Measurements from ENCODE around the gene GP1BA. TPM values are rescaled to one million over a fixed set of nuclear protein-coding genes. Genes with fewer than 3 reads are reported as not detected.

Gene GP1BA
- polyA plus RNA-seq, 1 donor from 2014 or later = not detected

DNA sequence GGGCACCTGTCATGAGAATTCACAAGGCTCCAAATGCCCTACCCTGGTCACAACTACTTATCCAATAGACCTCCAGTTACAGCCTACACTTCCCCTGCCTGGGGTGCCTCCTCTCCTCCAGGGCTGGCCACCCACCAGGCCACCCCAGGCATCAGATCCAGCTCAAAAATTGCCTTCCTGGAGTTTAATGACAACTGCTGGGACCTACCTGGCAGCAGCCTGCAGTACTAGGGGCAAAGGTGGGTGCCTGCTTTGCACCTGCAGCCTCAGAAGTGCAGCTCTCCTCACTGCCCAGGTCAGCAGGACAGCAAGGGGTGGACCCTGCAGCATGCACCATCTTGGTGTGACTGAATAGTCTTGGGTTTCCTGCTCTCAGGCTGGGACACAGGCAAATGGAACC, 3.6 kb downstream of the GP1BA start:
- no peaks in the 10 kb centered on the region for H3K9me2 ChIP-seq (ENCODE audit: insufficient read depth, low read length)
- no peaks in the 10 kb centered on the region for H4K20me1 ChIP-seq (ENCODE audit: insufficient read depth)
- H2AFZ ChIP-seq (ENCODE audit: low read depth, low read length) = no peak overlapping the region
- H3K4me3 ChIP-seq (ENCODE audit: low read length) = no peak overlapping the region
- no peak overlapping the region for H3K27ac ChIP-seq (ENCODE audit: low read length)
- H3K36me3 ChIP-seq (ENCODE audit: insufficient read depth, low read length) = no peaks in the 10 kb centered on the region
- no peak overlapping the region for H3K9ac ChIP-seq (ENCODE audit: low read length)
- no peaks in the 10 kb centered on the region for H3K27me3 ChIP-seq (ENCODE audit: insufficient read depth, low read depth, low read length)
- H3K9me3 ChIP-seq (ENCODE audit: low read length) = no peaks in the 10 kb centered on the region
- H3F3A ChIP-seq (ENCODE audit: insufficient read depth, low read length, poor library complexity, severe bottlenecking) = no peaks in the 10 kb centered on the region
- peaks cover 11% of the 10 kb centered on the region for H3K79me2 ChIP-seq (replicated peaks; ENCODE audit: insufficient read depth, low read length)
- no peak for TF ChIP-seq RAD21 (conservative IDR thresholded peaks at IDR 0.05)
- TF ChIP-seq, protein P1, sequence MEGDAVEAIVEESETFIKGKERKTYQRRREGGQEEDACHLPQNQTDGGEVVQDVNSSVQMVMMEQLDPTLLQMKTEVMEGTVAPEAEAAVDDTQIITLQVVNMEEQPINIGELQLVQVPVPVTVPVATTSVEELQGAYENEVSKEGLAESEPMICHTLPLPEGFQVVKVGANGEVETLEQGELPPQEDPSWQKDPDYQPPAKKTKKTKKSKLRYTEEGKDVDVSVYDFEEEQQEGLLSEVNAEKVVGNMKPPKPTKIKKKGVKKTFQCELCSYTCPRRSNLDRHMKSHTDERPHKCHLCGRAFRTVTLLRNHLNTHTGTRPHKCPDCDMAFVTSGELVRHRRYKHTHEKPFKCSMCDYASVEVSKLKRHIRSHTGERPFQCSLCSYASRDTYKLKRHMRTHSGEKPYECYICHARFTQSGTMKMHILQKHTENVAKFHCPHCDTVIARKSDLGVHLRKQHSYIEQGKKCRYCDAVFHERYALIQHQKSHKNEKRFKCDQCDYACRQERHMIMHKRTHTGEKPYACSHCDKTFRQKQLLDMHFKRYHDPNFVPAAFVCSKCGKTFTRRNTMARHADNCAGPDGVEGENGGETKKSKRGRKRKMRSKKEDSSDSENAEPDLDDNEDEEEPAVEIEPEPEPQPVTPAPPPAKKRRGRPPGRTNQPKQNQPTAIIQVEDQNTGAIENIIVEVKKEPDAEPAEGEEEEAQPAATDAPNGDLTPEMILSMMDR (IDR thresholded peaks at IDR 0.05; ENCODE audit: poor library complexity, severe bottlenecking) = no peak
- no peak for TF ChIP-seq POLR2AphosphoS5 (IDR thresholded peaks at IDR 0.05)
- TF ChIP-seq SMC3 (conservative IDR thresholded peaks at IDR 0.05; ENCODE audit: poor library complexity) = no peak
- TF ChIP-seq MXI1 (conservative IDR thresholded peaks at IDR 0.05; ENCODE audit: poor library complexity, severe bottlenecking) = no peak
- TF ChIP-seq TAF1 (IDR thresholded peaks at IDR 0.05; ENCODE audit: low read depth) = no peak
- TF ChIP-seq, protein P2, sequence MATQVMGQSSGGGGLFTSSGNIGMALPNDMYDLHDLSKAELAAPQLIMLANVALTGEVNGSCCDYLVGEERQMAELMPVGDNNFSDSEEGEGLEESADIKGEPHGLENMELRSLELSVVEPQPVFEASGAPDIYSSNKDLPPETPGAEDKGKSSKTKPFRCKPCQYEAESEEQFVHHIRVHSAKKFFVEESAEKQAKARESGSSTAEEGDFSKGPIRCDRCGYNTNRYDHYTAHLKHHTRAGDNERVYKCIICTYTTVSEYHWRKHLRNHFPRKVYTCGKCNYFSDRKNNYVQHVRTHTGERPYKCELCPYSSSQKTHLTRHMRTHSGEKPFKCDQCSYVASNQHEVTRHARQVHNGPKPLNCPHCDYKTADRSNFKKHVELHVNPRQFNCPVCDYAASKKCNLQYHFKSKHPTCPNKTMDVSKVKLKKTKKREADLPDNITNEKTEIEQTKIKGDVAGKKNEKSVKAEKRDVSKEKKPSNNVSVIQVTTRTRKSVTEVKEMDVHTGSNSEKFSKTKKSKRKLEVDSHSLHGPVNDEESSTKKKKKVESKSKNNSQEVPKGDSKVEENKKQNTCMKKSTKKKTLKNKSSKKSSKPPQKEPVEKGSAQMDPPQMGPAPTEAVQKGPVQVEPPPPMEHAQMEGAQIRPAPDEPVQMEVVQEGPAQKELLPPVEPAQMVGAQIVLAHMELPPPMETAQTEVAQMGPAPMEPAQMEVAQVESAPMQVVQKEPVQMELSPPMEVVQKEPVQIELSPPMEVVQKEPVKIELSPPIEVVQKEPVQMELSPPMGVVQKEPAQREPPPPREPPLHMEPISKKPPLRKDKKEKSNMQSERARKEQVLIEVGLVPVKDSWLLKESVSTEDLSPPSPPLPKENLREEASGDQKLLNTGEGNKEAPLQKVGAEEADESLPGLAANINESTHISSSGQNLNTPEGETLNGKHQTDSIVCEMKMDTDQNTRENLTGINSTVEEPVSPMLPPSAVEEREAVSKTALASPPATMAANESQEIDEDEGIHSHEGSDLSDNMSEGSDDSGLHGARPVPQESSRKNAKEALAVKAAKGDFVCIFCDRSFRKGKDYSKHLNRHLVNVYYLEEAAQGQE (IDR thresholded peaks at IDR 0.05; ENCODE audit: borderline replicate concordance) = no peak
- TF ChIP-seq EZH2 (IDR thresholded peaks at IDR 0.05; ENCODE audit: borderline replicate concordance, insufficient read depth, low read length, poor library complexity, severe bottlenecking) = no peak
- TF ChIP-seq EP300 (conservative IDR thresholded peaks at IDR 0.05; ENCODE audit: poor library complexity, severe bottlenecking) = no peak
- H3K4me2 ChIP-seq (ENCODE audit: low read length) = no peak overlapping the region

DNA sequence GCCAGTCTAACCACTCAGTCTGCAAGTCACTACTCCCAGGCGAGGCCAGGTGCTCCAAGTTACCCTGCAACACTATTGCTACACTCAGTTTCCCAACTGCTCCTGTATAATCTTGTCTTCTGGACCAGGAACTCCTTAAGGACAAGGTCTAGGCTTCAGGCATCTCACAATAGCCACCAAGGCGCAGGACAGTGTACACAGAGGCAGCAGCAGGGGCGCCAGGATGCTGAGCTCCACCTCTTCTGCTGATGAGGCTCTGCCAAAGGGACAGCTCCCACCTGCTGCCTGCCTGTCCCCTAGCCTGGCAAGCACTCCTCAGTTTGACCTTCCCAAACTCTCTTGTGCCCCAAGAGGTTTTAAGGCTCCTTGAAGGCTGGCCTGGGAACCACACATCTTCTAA, 4.4 kb downstream of the GP1BA start:
- Histone ChIP-seq H3K4me3 (ENCODE audit: low read length) (no peak overlapping the region), H3K4me2 (ENCODE audit: low read length) (no peak overlapping the region), H3K27me3 (ENCODE audit: insufficient read depth, low read depth, low read length) (no peaks in the 10 kb centered on the region), H4K20me1 (ENCODE audit: insufficient read depth) (no peaks in the 10 kb centered on the region), H3K79me2 (replicated peaks; ENCODE audit: insufficient read depth, low read length) (peaks cover 19% of the 10 kb centered on the region), H3K27ac (ENCODE audit: low read length) (no peak overlapping the region), H3K9me3 (ENCODE audit: low read length) (no peaks in the 10 kb centered on the region), H3F3A (ENCODE audit: insufficient read depth, low read length, poor library complexity, severe bottlenecking) (no peaks in the 10 kb centered on the region), H3K36me3 (ENCODE audit: insufficient read depth, low read length) (no peaks in the 10 kb centered on the region), H3K9me2 (ENCODE audit: insufficient read depth, low read length) (no peaks in the 10 kb centered on the region), H2AFZ (ENCODE audit: low read depth, low read length) (no peak overlapping the region), H3K9ac (ENCODE audit: low read length) (no peak overlapping the region)
- TF ChIP-seq RAD21 (conservative IDR thresholded peaks at IDR 0.05) (no peak), MXI1 (conservative IDR thresholded peaks at IDR 0.05; ENCODE audit: poor library complexity, severe bottlenecking) (no peak), TAF1 (IDR thresholded peaks at IDR 0.05; ENCODE audit: low read depth) (no peak), EZH2 (IDR thresholded peaks at IDR 0.05; ENCODE audit: borderline replicate concordance, insufficient read depth, low read length, poor library complexity, severe bottlenecking) (no peak), SMC3 (conservative IDR thresholded peaks at IDR 0.05; ENCODE audit: poor library complexity) (no peak), POLR2AphosphoS5 (IDR thresholded peaks at IDR 0.05) (no peak)
- TF ChIP-seq, protein P1 (IDR thresholded peaks at IDR 0.05; ENCODE audit: poor library complexity, severe bottlenecking) = no peak
